SK-N-SH (cell line): ENCODE measurements around the gene TAOK3. TPM values are rescaled to one million over a fixed set of nuclear protein-coding genes. Genes with fewer than 3 reads are reported as not detected.

ENCODE experiments used
- CTCF ChIA-PET: fragments of 300-600, 350-600 bp; formaldehyde crosslinking; extraction: SDS; loops from one replicate; lab custom pipeline; 2021; lab: Yijun Ruan, JAX
- POLR2A ChIA-PET: fragments of 350-600 bp; sonication (Branson Sonifier 250); formaldehyde crosslinking; extraction: SDS; loops from one replicate; lab custom pipeline; 2020; ENCODE audit warnings: antibody characterized with exemption, inconsistent platforms; lab: Yijun Ruan, JAX
- DNase-seq: peaks from one replicate; pipeline ENCODE4 v3.0.0; 2012
- H2AFZ ChIP-seq: fragments of 200-600 bp; sonication (generic); 2 replicates; pipeline ENCODE4 v1.8.1; 2016; ENCODE audit warnings: antibody characterized with exemption, mild to moderate bottlenecking, low read depth
- H3F3A ChIP-seq: fragments of 200-600 bp; sonication (generic); replicated peaks from 2 replicates; pipeline ENCODE3; 2016; ENCODE audit warnings: antibody characterized with exemption, mild to moderate bottlenecking; ENCODE audit not compliant: insufficient read depth
- H3K27ac ChIP-seq, 2 experiments: fragments of 200-500 bp in 1 of 2; fragments of 200-600 bp in 1 of 2; sonication (Bioruptor generic) in 1 of 2; sonication (generic), shearing (Covaris generic) in 1 of 2; 2 replicates each; pipeline versions ENCODE4 v1.5.1 to v1.6.1; 2014 to 2016; ENCODE audit warnings: low read depth in 2 of 2, inconsistent platforms in 1 of 2, low read length in 1 of 2, mild to moderate bottlenecking in 1 of 2, mixed read lengths in 1 of 2
- H3K27me3 ChIP-seq: fragments of 200-600 bp; sonication (generic), shearing (Covaris generic); 2 replicates; pipeline ENCODE4 v1.6.1; 2016; ENCODE audit warnings: mixed run types; ENCODE audit not compliant: insufficient read depth
- H3K36me3 ChIP-seq, 2 experiments: fragments of 200-500 bp in 1 of 2; fragments of 200-600 bp in 1 of 2; sonication (Bioruptor generic) in 1 of 2; sonication (generic) in 1 of 2; replicated peaks in 1 of 2; 2 replicates each; pipeline versions ENCODE3 to v1.5.1; 2014 to 2016; ENCODE audit warnings: low read length in 1 of 2, mild to moderate bottlenecking in 1 of 2; ENCODE audit not compliant: insufficient read depth in 2 of 2, control insufficient read depth in 1 of 2
- H3K4me1 ChIP-seq, 2 experiments: fragments of 200-500 bp in 1 of 2; fragments of 200-600 bp in 1 of 2; sonication (Bioruptor generic) in 1 of 2; sonication (generic), shearing (Covaris generic) in 1 of 2; 2 replicates each; pipeline versions ENCODE4 v1.5.1 to v1.6.1; 2014 to 2016; ENCODE audit warnings: low read depth in 1 of 2, low read length in 1 of 2, mixed run types in 1 of 2; ENCODE audit not compliant: insufficient read depth in 2 of 2, control insufficient read depth in 1 of 2
- H3K4me2 ChIP-seq: fragments of 200-600 bp; sonication (generic), shearing (Covaris generic); 2 replicates; pipeline ENCODE4 v1.6.1; 2017; ENCODE audit warnings: mixed run types
- H3K4me3 ChIP-seq, 2 experiments: fragments of 200-500 bp in 1 of 2; fragments of 200-600 bp in 1 of 2; sonication (Bioruptor generic) in 1 of 2; sonication (generic), shearing (Covaris generic) in 1 of 2; 2 replicates each; pipeline versions ENCODE4 v1.5.1 to v1.8.1; 2014 to 2016; ENCODE audit warnings: low read depth in 2 of 2, inconsistent platforms in 1 of 2, low read length in 1 of 2, mild to moderate bottlenecking in 1 of 2, mixed read lengths in 1 of 2, moderate library complexity in 1 of 2
- H3K79me2 ChIP-seq: fragments of 200-600 bp; sonication (generic); 2 replicates; pipeline ENCODE4 v1.8.1; 2017; ENCODE audit warnings: mild to moderate bottlenecking; ENCODE audit not compliant: insufficient read depth
- H3K9ac ChIP-seq: fragments of 200-600 bp; sonication (generic); 2 replicates; pipeline ENCODE4 v1.6.1; 2017; ENCODE audit warnings: mixed run types
- H3K9me2 ChIP-seq: fragments of 200-600 bp; sonication (generic); 2 replicates; pipeline ENCODE4 v1.6.1; 2017; ENCODE audit warnings: mixed run types
- H3K9me3 ChIP-seq: fragments of 200-600 bp; sonication (generic); 2 replicates; pipeline ENCODE4 v1.6.1; 2017; ENCODE audit warnings: mixed run types, mild to moderate bottlenecking, moderate library complexity
- H4K20me1 ChIP-seq: fragments of 200-600 bp; sonication (generic); 2 replicates; pipeline ENCODE4 v1.6.1; 2017; ENCODE audit warnings: mild to moderate bottlenecking, mixed run types; ENCODE audit not compliant: insufficient read depth
- CHD2 ChIP-seq: fragments of 150-350 bp; IDR thresholded peaks from 2 replicates; pipeline ENCODE4 v1.6.1; 2018; ENCODE audit warnings: low read length; ENCODE audit not compliant: partially characterized antibody
- ELF1 ChIP-seq: IDR thresholded peaks from 2 replicates; pipeline ENCODE4 v1.4.0; 2012
- EZH2phosphoT487 ChIP-seq: fragments of 200-600 bp; sonication (generic); IDR thresholded peaks from 2 replicates; pipeline ENCODE4 v1.6.1; 2017; ENCODE audit warnings: low read depth, mixed run types, mild to moderate bottlenecking, antibody characterized with exemption, moderate library complexity, borderline replicate concordance
- FOXM1 ChIP-seq: IDR thresholded peaks from 2 replicates; pipeline ENCODE4 v1.4.0; 2012; ENCODE audit warnings: low read depth, mild to moderate bottlenecking
- IRF3 ChIP-seq: fragments of 150-350 bp; IDR thresholded peaks from 2 replicates; pipeline ENCODE4 v1.6.1; 2016; ENCODE audit warnings: mild to moderate bottlenecking, low read depth, low read length
- MEF2A ChIP-seq: IDR thresholded peaks from 2 replicates; pipeline ENCODE4 v1.4.0; 2012; ENCODE audit warnings: low read depth, borderline replicate concordance
- MXI1 ChIP-seq: IDR thresholded peaks from 2 replicates; pipeline ENCODE4 v1.6.1; 2012; ENCODE audit warnings: mild to moderate bottlenecking, low read depth, low read length, improper control_type of control experiment
- NFIC ChIP-seq: IDR thresholded peaks from 2 replicates; pipeline ENCODE4 v1.4.0; 2012; ENCODE audit warnings: borderline replicate concordance
- POLR2AphosphoS5 ChIP-seq: IDR thresholded peaks from 2 replicates; pipeline ENCODE4 v1.6.1; 2012; ENCODE audit warnings: low read depth, low read length
- RCOR1 ChIP-seq: fragments of 150-350 bp; IDR thresholded peaks from 2 replicates; pipeline ENCODE4 v1.6.1; 2017; ENCODE audit warnings: antibody characterized with exemption, low read length
- SMC3 ChIP-seq: IDR thresholded peaks from 2 replicates; pipeline ENCODE4 v1.6.1; 2012; ENCODE audit warnings: low read depth, low read length, improper control_type of control experiment
- TAF1 ChIP-seq: IDR thresholded peaks from 2 replicates; pipeline ENCODE4 v1.6.1; 2012; ENCODE audit warnings: low read depth, mild to moderate bottlenecking, low read length, moderate library complexity, borderline replicate concordance
- YY1 ChIP-seq: IDR thresholded peaks from 2 replicates; pipeline ENCODE4 v1.4.0; 2012; ENCODE audit warnings: low read depth, mild to moderate bottlenecking
- ZBTB33 ChIP-seq: IDR thresholded peaks from 2 replicates; pipeline ENCODE4 v1.4.0; 2012; ENCODE audit warnings: low read depth, borderline replicate concordance
- WGBS: methylation state at CpG from one replicate; pipeline ENCODE4 v1.1.6; 2017; ENCODE audit warnings: low lambda C conversion rate; 5-methylcytosine and 5-hydroxymethylcytosine counted together
- polyA plus RNA-seq, 3 experiments: library from polyadenylated mRNA; depleted of rRNA; stranded (reverse); fragments of >200 nt; gene quantifications; 2 replicates each; pipeline ENCODE4 v1.2.3, GENCODE V29; 2012
- TF ChIP-seq, protein P1 (sequence below): IDR thresholded peaks from 2 replicates; pipeline ENCODE4 v1.4.0; 2012; ENCODE audit warnings: low read depth
- TF ChIP-seq, protein P2 (sequence below): IDR thresholded peaks from 2 replicates; pipeline ENCODE4 v1.6.1; 2012; ENCODE audit warnings: mild to moderate bottlenecking, low read depth, low read length, moderate library complexity

TAOK3 gene
- polyA plus RNA-seq, 1 of the 3 experiments (the other 2 are of a cell fraction) = 18.1 TPM

DNA sequence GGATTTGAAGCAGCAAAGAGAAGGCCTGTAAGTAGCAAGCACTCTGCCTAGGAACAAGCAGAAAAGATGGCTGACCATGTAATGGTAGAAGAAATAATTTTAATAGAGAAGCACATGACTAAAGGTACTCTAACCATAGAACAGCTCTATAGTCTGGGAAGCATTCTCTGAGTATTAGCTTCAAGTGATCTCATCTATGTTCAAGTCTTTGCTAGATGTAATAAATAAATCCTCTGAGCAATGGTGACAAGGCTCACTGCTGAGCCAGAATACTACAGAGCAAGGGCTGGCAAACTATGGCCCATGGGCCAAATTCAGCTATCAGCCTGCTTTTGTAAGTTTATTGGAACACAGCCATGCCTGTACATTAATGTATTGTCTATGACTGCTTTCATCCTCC is 152.0 kb downstream of the TAOK3 start (continued):
- TF ChIP-seq NFIC = no peak
- TF ChIP-seq ELF1 = no peak
- TF ChIP-seq ZBTB33 = no peak

DNA sequence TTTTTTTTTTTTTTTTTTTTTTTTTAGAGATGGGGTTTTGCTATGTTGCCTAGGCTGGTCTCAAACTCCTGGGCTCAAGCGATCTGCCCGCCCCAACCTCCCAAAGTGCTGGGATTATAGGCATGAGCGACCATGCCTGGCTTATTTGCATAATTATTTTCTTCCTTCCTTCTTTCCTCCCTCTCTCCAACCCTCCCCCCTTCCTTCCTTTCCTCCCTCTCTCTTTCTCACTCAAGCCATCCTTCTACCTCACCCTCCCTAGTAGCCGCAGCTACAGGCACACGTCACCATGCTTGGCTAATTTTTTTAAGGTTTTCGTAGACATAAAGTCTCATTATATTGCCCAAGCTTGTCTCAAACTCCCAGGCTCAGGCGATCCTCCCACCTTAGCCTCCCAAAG is 152.9 kb downstream of the TAOK3 start:
- TF ChIP-seq TAF1 = no peak
- TF ChIP-seq ELF1 = no peak
- no peak for TF ChIP-seq YY1
- TF ChIP-seq, protein P1, sequence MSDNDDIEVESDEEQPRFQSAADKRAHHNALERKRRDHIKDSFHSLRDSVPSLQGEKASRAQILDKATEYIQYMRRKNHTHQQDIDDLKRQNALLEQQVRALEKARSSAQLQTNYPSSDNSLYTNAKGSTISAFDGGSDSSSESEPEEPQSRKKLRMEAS = no peak
- no peak for TF ChIP-seq RCOR1
- no peak for TF ChIP-seq IRF3
- TF ChIP-seq FOXM1 = no peak
- no peak for TF ChIP-seq SMC3
- no peak for TF ChIP-seq POLR2AphosphoS5
- no peak for TF ChIP-seq MXI1
- no peak for TF ChIP-seq CHD2
- H3K9ac ChIP-seq = no peak overlapping the region
- no peaks in the 10 kb centered on the region for H3K9me2 ChIP-seq
- peaks cover 0 to 10% of the 10 kb centered on the region in 2 experiments for H3K36me3 ChIP-seq
- no peak overlapping the region for H3K4me3 ChIP-seq
- 95% methylated on average over 7 of the region's 7 CpGs for WGBS
- no peaks in the 10 kb centered on the region for H3K9me3 ChIP-seq
- ChIA-PET CTCF (interaction anchor here (1.2 to 2.0 kb wide), 2 partner anchors 8 to 156 kb away, joined by 3 to 5 read pairs; partner anchors contain the start of gene SUDS3), POLR2A (no interaction called here)
- H3K27ac ChIP-seq = no peak overlapping the region
- no peaks in the 10 kb centered on the region for H3K4me1 ChIP-seq
- H3K27me3 ChIP-seq = no peaks in the 10 kb centered on the region
- H3K4me2 ChIP-seq = no peak overlapping the region
- no peak overlapping the region for H2AFZ ChIP-seq
- no peaks in the 10 kb centered on the region for H3K79me2 ChIP-seq
- H3F3A ChIP-seq = no peaks in the 10 kb centered on the region
- DNase-seq = no peak
- no peaks in the 10 kb centered on the region for H4K20me1 ChIP-seq

DNA sequence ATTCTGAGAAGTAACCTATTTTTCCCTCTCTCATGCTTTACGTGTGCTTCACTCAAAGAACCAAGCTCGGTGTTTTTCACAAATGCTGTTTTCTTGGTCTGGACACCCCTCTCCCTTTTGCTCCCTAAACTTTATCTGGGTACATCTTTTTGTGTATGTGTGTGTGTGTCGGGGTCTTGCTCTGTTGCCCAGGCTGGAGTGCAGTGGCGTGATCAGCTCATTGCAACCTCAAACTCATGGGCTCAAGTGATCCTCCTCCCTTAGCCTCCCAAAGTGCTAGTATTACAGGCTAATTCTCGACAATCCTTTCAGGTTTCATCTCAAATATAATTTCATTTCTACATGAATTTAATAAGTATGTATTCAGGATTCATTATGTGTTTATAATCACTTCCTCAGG is 153.6 kb downstream of the TAOK3 start:
- no peaks in the 10 kb centered on the region for H3K9me2 ChIP-seq
- H3K4me2 ChIP-seq = no peak overlapping the region
- ChIA-PET POLR2A (no interaction called here), CTCF (interaction anchor here (1.2 kb wide), 1 partner anchor 9 kb away, joined by 3 read pairs; no protein-coding TSS in a partner anchor)
- H3K9me3 ChIP-seq = no peaks in the 10 kb centered on the region
- no peak overlapping the region for H3K4me3 ChIP-seq
- no peak overlapping the region for H3K27ac ChIP-seq
- H3K27me3 ChIP-seq = no peaks in the 10 kb centered on the region
- H3K36me3 ChIP-seq = peaks cover 0 to 11% of the 10 kb centered on the region in 2 experiments
- no peaks in the 10 kb centered on the region for H3K4me1 ChIP-seq
- TF ChIP-seq, protein P2, sequence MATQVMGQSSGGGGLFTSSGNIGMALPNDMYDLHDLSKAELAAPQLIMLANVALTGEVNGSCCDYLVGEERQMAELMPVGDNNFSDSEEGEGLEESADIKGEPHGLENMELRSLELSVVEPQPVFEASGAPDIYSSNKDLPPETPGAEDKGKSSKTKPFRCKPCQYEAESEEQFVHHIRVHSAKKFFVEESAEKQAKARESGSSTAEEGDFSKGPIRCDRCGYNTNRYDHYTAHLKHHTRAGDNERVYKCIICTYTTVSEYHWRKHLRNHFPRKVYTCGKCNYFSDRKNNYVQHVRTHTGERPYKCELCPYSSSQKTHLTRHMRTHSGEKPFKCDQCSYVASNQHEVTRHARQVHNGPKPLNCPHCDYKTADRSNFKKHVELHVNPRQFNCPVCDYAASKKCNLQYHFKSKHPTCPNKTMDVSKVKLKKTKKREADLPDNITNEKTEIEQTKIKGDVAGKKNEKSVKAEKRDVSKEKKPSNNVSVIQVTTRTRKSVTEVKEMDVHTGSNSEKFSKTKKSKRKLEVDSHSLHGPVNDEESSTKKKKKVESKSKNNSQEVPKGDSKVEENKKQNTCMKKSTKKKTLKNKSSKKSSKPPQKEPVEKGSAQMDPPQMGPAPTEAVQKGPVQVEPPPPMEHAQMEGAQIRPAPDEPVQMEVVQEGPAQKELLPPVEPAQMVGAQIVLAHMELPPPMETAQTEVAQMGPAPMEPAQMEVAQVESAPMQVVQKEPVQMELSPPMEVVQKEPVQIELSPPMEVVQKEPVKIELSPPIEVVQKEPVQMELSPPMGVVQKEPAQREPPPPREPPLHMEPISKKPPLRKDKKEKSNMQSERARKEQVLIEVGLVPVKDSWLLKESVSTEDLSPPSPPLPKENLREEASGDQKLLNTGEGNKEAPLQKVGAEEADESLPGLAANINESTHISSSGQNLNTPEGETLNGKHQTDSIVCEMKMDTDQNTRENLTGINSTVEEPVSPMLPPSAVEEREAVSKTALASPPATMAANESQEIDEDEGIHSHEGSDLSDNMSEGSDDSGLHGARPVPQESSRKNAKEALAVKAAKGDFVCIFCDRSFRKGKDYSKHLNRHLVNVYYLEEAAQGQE = no peak
- no peak for TF ChIP-seq EZH2phosphoT487
- no peak for TF ChIP-seq SMC3
- TF ChIP-seq MEF2A = no peak
- no peak for TF ChIP-seq IRF3
- no peak overlapping the region for H2AFZ ChIP-seq
- 90% methylated on average over 5 of the region's 5 CpGs for WGBS
- no peak overlapping the region for H3K9ac ChIP-seq
- no peaks in the 10 kb centered on the region for H3K79me2 ChIP-seq
- no peak for DNase-seq
- no peaks in the 10 kb centered on the region for H4K20me1 ChIP-seq
- H3F3A ChIP-seq = no peaks in the 10 kb centered on the region
